ENCODE results near the gene MITF. TPM values are rescaled to one million over a fixed set of nuclear protein-coding genes. Genes with fewer than 3 reads are reported as not detected.

Gene MITF
- polyA plus RNA-seq, 1 experiment: 30.9 TPM

GRCh38 chr3:69866988-69867720 is 127.9 kb downstream of the MITF start:
- ChIA-PET POLR2A (interaction anchor here (0.5 kb wide), 1 partner anchor 96 kb away, joined by 3 read pairs; no protein-coding TSS in a partner anchor), CTCF (interaction anchor here (1.3 to 2.8 kb wide), 3 partner anchors 11 to 176 kb away, joined by 4 to 13 read pairs (median 7); no protein-coding TSS in a partner anchor)
- TF ChIP-seq, protein P1, sequence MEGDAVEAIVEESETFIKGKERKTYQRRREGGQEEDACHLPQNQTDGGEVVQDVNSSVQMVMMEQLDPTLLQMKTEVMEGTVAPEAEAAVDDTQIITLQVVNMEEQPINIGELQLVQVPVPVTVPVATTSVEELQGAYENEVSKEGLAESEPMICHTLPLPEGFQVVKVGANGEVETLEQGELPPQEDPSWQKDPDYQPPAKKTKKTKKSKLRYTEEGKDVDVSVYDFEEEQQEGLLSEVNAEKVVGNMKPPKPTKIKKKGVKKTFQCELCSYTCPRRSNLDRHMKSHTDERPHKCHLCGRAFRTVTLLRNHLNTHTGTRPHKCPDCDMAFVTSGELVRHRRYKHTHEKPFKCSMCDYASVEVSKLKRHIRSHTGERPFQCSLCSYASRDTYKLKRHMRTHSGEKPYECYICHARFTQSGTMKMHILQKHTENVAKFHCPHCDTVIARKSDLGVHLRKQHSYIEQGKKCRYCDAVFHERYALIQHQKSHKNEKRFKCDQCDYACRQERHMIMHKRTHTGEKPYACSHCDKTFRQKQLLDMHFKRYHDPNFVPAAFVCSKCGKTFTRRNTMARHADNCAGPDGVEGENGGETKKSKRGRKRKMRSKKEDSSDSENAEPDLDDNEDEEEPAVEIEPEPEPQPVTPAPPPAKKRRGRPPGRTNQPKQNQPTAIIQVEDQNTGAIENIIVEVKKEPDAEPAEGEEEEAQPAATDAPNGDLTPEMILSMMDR (IDR thresholded peaks at IDR 0.05; ENCODE audit: insufficient read depth, low read depth, low read length): no peak
- Histone ChIP-seq H3K4me3 (ENCODE audit: low read depth, low read length) (no peak overlapping the region), H3K36me3 (ENCODE audit: control insufficient read depth, insufficient read depth, low read length) (no peaks in the 10 kb centered on the region), H3K27me3 (ENCODE audit: control insufficient read depth, insufficient read depth, low read length) (no peaks in the 10 kb centered on the region)
- peak; percentile 31 for DNase-seq (ENCODE audit: low read depth)

GRCh38 chr3:69867941-69868505 is 128.8 kb downstream of the MITF start:
- POLR2A ChIA-PET: no interaction called here
- H3K4me3 ChIP-seq (ENCODE audit: low read depth, low read length): no peak overlapping the region
- H3K36me3 ChIP-seq (ENCODE audit: control insufficient read depth, insufficient read depth, low read length): no peaks in the 10 kb centered on the region
- DNase-seq (ENCODE audit: low read depth): no peak
- TF ChIP-seq, protein P1 (IDR thresholded peaks at IDR 0.05; ENCODE audit: insufficient read depth, low read depth, low read length): no peak
- no peaks in the 10 kb centered on the region for H3K27me3 ChIP-seq (ENCODE audit: control insufficient read depth, insufficient read depth, low read length)
- CTCF ChIA-PET: interaction anchor here (1.9 to 2.8 kb wide), 3 partner anchors 9 to 177 kb away, joined by 7 to 13 read pairs (median 7); no protein-coding TSS in a partner anchor

- Histone ChIP-seq H3K36me3 (ENCODE audit: control insufficient read depth, insufficient read depth, low read length) (no peaks in the 10 kb centered on the region), H3K27me3 (ENCODE audit: control insufficient read depth, insufficient read depth, low read length) (no peaks in the 10 kb centered on the region), H3K4me3 (ENCODE audit: low read depth, low read length) (no peak overlapping the region)
- no peak for DNase-seq (ENCODE audit: low read depth)
- TF ChIP-seq, protein P1 (IDR thresholded peaks at IDR 0.05; ENCODE audit: insufficient read depth, low read depth, low read length): no peak
- ChIA-PET POLR2A (no interaction called here), CTCF (interaction anchor here (1.9 to 2.0 kb wide), 2 partner anchors 8 to 13 kb away, joined by 7 read pairs; no protein-coding TSS in a partner anchor)
Observed at GRCh38 chr3:69868841-69869420, 129.7 kb downstream of the MITF start.

DNA sequence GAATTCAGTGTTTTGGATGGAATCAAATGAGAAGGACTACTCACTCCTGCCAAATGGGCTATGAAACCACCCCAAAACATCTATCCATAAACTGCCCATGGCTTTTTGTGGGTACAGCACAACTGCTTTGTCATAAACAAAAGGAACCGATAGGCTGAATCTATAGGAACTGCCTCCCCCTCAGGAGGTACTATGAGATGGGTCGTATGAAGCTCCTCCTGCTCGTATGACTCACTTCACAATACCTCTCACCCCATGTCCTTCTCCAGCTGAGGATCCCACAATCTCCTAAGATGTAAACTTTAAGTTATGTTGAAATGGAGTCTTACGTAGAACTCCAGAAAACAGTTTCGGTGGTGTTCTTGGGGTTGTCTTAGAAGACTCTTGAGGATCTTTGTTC is 130.4 kb downstream of the MITF start:
- POLR2A ChIA-PET: no interaction called here
- TF ChIP-seq, protein P1 (IDR thresholded peaks at IDR 0.05; ENCODE audit: insufficient read depth, low read depth, low read length): no peak
- no peaks in the 10 kb centered on the region for H3K36me3 ChIP-seq (ENCODE audit: control insufficient read depth, insufficient read depth, low read length)

DNA sequence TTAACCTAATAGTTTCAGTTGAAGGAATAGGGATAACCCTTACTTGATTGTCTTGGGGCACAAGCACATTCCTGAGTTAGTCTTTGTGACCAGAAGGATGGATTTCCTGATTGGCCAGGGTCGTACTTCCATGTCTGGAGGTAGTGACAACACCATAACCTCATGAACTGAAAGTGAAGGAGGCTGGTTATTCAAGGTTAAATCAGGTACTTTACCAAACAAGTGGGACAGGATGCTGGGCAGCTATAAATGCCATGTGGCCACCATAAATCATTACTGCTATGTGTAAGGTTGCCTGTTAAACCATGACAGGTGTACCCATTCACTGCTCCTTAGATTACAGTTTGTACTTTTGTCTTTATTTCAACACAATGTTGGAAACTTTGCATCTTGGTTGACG is 132.0 kb downstream of the MITF start:
- ChIA-PET CTCF (no interaction called here), POLR2A (no interaction called here)
- Histone ChIP-seq H3K4me3 (ENCODE audit: low read depth, low read length) (no peak overlapping the region), H3K36me3 (ENCODE audit: control insufficient read depth, insufficient read depth, low read length) (no peaks in the 10 kb centered on the region), H3K27me3 (ENCODE audit: control insufficient read depth, insufficient read depth, low read length) (no peaks in the 10 kb centered on the region)
- TF ChIP-seq, protein P1 (IDR thresholded peaks at IDR 0.05; ENCODE audit: insufficient read depth, low read depth, low read length): no peak
- DNase-seq (ENCODE audit: low read depth): no peak

More for the DNA sequence above, 130.4 kb downstream of the MITF start:
- H3K27me3 ChIP-seq (ENCODE audit: control insufficient read depth, insufficient read depth, low read length): no peaks in the 10 kb centered on the region
- CTCF ChIA-PET: no interaction called here
- DNase-seq (ENCODE audit: low read depth): no peak
- H3K4me3 ChIP-seq (ENCODE audit: low read depth, low read length): no peak overlapping the region
